Measurements from ENCODE around the gene PRRC2B.
A peak's percentile ranks its signal among the peaks of the same experiment; 100 is the strongest.

PRRC2B gene

GRCh38 chr9:131524665-131525315 lies 130.9 kb downstream of the PRRC2B start:
- Histone ChIP-seq H3K18ac (ENCODE audit: low read length) (no peak overlapping the region), H4K91ac (ENCODE audit: low read depth, low read length) (no peak overlapping the region), H4K8ac (ENCODE audit: low read depth, low read length) (no peak overlapping the region), H3K36me3 (ENCODE audit: control insufficient read depth in 1 of 2, insufficient read depth in 2 of 2, low read length in 2 of 2) (peaks cover 85 to 91% of the 10 kb centered on the region in 2 experiments), H3K27ac (ENCODE audit: low read depth, low read length) (no peak overlapping the region), H3K9ac (ENCODE audit: low read length) (no peak overlapping the region), H3K4me2 (ENCODE audit: low read length) (no peak overlapping the region), H3K4me3 (ENCODE audit: low read depth, low read length) (no peak overlapping the region), H3K14ac (ENCODE audit: low read length) (no peak overlapping the region), H3K79me1 (ENCODE audit: low read length) (peaks cover 3% of the 10 kb centered on the region), H2BK12ac (ENCODE audit: low read length) (no peak overlapping the region), H4K12ac (ENCODE audit: low read depth, low read length) (no peak overlapping the region), H3K23ac (ENCODE audit: low read length) (no peak overlapping the region), H3K4me1 (ENCODE audit: control insufficient read depth in 1 of 2, insufficient read depth in 2 of 2, low read length in 2 of 2) (peaks cover 6 to 9% of the 10 kb centered on the region in 2 experiments), H3K9me3 (ENCODE audit: insufficient read depth, low read depth, low read length) (peaks cover 8% of the 10 kb centered on the region), H2AFZ (ENCODE audit: insufficient read depth, low read length, poor library complexity) (no peak overlapping the region), H3K27me3 (ENCODE audit: insufficient read depth, low read length) (no peaks in the 10 kb centered on the region), H2BK5ac (ENCODE audit: low read depth, low read length, poor library complexity) (no peak overlapping the region), H3K79me2 (ENCODE audit: control insufficient read depth, insufficient read depth, low read length, poor library complexity) (no peaks in the 10 kb centered on the region), H3K4ac (ENCODE audit: low read depth, low read length) (no peak overlapping the region), H2AK5ac (ENCODE audit: low read length) (peak overlapping the region; percentile 19), H2BK120ac (ENCODE audit: insufficient read depth, low read length, poor library complexity) (no peak overlapping the region)
- WGBS (ENCODE audit: extremely low coverage, insufficient coverage, insufficient read length): no CpG with 5 or more reads among the region's 23 CpGs
- DNase-seq: no peak

DNA sequence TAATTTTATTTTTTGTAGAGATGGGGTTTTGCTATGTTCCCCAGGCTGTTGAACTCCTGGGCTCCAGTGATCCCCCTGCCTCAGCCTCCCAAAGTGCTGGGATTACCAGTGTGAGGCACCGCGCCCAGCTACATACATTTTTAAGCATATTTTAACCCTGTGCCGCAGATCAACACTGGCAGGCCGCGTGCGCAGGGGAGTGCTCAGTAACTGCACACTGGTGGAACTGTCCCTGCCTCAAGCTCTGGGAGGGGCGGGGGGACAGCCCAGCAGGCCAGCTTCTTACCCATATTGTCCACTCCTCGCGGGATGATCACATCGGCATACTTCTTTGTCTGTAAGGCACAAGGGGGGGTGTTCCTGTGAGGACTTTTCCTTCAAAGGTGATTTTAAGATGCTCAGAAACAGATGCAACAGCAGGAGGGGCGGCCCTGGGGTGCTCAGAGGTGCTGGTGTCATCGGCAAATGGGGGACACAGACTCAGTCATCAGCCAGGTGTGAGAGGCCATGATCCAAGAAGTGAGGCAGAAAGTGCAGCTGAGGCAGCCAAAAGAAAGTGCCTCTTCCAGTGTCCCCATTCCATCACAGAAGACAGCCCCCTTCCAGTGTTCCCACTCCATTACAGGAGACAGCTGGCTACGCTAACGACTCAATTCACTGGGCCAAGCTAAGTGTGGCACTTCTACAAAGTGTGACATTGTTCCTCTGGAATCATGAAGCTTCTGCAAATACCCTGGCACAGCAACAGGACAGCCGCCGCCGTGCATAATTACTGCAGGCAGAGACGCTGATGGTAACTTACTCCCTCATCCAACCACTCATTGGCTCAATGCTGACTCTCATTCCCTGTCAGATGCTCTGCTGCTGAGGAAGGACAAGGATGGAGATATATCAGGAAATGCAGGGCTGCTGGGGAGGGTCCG lies 132.0 kb downstream of the PRRC2B start:
- Histone ChIP-seq H2AK5ac (ENCODE audit: low read length) (no peak overlapping the region), H3K9ac (ENCODE audit: low read length) (no peak overlapping the region), H2BK12ac (ENCODE audit: low read length) (no peak overlapping the region), H3K4me1 (ENCODE audit: control insufficient read depth in 1 of 2, insufficient read depth in 2 of 2, low read length in 2 of 2) (peaks cover 11 to 15% of the 10 kb centered on the region in 2 experiments), H3K79me1 (ENCODE audit: low read length) (peaks cover 8% of the 10 kb centered on the region), H3K79me2 (ENCODE audit: control insufficient read depth, insufficient read depth, low read length, poor library complexity) (peaks cover 4% of the 10 kb centered on the region), H2BK120ac (ENCODE audit: insufficient read depth, low read length, poor library complexity) (no peak overlapping the region), H4K91ac (ENCODE audit: low read depth, low read length) (no peak overlapping the region), H3K36me3 (ENCODE audit: control insufficient read depth in 1 of 2, insufficient read depth in 2 of 2, low read length in 2 of 2) (peaks cover 79 to 86% of the 10 kb centered on the region in 2 experiments), H3K27ac (ENCODE audit: low read depth, low read length) (no peak overlapping the region), H3K27me3 (ENCODE audit: insufficient read depth, low read length) (no peaks in the 10 kb centered on the region), H3K23ac (ENCODE audit: low read length) (no peak overlapping the region), H4K8ac (ENCODE audit: low read depth, low read length) (no peak overlapping the region), H3K14ac (ENCODE audit: low read length) (no peak overlapping the region), H2BK5ac (ENCODE audit: low read depth, low read length, poor library complexity) (no peak overlapping the region), H3K18ac (ENCODE audit: low read length) (no peak overlapping the region), H2AFZ (ENCODE audit: insufficient read depth, low read length, poor library complexity) (no peak overlapping the region), H3K4me3 (ENCODE audit: low read depth, low read length) (no peak overlapping the region), H3K9me3 (ENCODE audit: insufficient read depth, low read depth, low read length) (peaks cover 8% of the 10 kb centered on the region), H4K12ac (ENCODE audit: low read depth, low read length) (no peak overlapping the region), H3K4me2 (ENCODE audit: low read length) (no peak overlapping the region), H3K4ac (ENCODE audit: low read depth, low read length) (no peak overlapping the region)
- WGBS (ENCODE audit: extremely low coverage, insufficient coverage, insufficient read length): no CpG with 5 or more reads among the region's 19 CpGs
- DNase-seq: no peak

DNA sequence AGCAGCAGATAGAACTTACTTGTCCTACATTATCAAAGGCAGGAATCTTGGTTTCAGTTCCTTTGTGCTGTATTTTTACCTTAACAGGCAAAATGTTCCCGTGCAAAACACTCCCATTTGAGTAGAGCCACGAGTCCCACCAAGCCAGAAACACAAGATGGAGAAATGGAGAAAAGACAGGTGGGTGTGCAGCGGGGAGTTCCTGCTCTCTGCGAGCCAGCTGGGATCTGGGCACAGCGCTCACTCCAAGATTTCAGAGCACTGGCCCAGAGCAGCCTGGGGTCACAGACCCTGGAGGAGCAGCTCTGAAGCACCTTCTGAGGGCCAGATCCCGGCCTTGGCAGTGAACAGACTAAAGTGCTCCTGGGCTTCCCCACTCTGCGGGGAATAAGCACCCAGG lies 134.3 kb downstream of the PRRC2B start:
- no peak overlapping the region for H3K23ac ChIP-seq (ENCODE audit: low read length)
- H3K4ac ChIP-seq (ENCODE audit: low read depth, low read length): no peak overlapping the region
- no peak overlapping the region for H4K12ac ChIP-seq (ENCODE audit: low read depth, low read length)
- DNase-seq: no peak
- H2BK5ac ChIP-seq (ENCODE audit: low read depth, low read length, poor library complexity): no peak overlapping the region
- no peak overlapping the region for H2BK12ac ChIP-seq (ENCODE audit: low read length)
- no peak overlapping the region for H3K9ac ChIP-seq (ENCODE audit: low read length)
- H4K91ac ChIP-seq (ENCODE audit: low read depth, low read length): no peak overlapping the region
- H3K27ac ChIP-seq (ENCODE audit: low read depth, low read length): no peak overlapping the region
- no peak overlapping the region for H2AK5ac ChIP-seq (ENCODE audit: low read length)
- peaks cover 16 to 20% of the 10 kb centered on the region in 2 experiments for H3K4me1 ChIP-seq (ENCODE audit: control insufficient read depth in 1 of 2, insufficient read depth in 2 of 2, low read length in 2 of 2)
- no CpG with 5 or more reads among the region's 7 CpGs for WGBS (ENCODE audit: extremely low coverage, insufficient coverage, insufficient read length)
- H3K79me1 ChIP-seq (ENCODE audit: low read length): peaks cover 14% of the 10 kb centered on the region
- H3K79me2 ChIP-seq (ENCODE audit: control insufficient read depth, insufficient read depth, low read length, poor library complexity): peaks cover 5% of the 10 kb centered on the region
- no peak overlapping the region for H3K14ac ChIP-seq (ENCODE audit: low read length)
- no peak overlapping the region for H2AFZ ChIP-seq (ENCODE audit: insufficient read depth, low read length, poor library complexity)
- H4K8ac ChIP-seq (ENCODE audit: low read depth, low read length): no peak overlapping the region
- H3K4me2 ChIP-seq (ENCODE audit: low read length): no peak overlapping the region
- H3K9me3 ChIP-seq (ENCODE audit: insufficient read depth, low read depth, low read length): peaks cover 6% of the 10 kb centered on the region
- no peak overlapping the region for H2BK120ac ChIP-seq (ENCODE audit: insufficient read depth, low read length, poor library complexity)
- no peak overlapping the region for H3K4me3 ChIP-seq (ENCODE audit: low read depth, low read length)
- H3K36me3 ChIP-seq (ENCODE audit: control insufficient read depth in 1 of 2, insufficient read depth in 2 of 2, low read length in 2 of 2): peaks cover 57 to 64% of the 10 kb centered on the region in 2 experiments
- no peaks in the 10 kb centered on the region for H3K27me3 ChIP-seq (ENCODE audit: insufficient read depth, low read length)
- H3K18ac ChIP-seq (ENCODE audit: low read length): no peak overlapping the region

DNA sequence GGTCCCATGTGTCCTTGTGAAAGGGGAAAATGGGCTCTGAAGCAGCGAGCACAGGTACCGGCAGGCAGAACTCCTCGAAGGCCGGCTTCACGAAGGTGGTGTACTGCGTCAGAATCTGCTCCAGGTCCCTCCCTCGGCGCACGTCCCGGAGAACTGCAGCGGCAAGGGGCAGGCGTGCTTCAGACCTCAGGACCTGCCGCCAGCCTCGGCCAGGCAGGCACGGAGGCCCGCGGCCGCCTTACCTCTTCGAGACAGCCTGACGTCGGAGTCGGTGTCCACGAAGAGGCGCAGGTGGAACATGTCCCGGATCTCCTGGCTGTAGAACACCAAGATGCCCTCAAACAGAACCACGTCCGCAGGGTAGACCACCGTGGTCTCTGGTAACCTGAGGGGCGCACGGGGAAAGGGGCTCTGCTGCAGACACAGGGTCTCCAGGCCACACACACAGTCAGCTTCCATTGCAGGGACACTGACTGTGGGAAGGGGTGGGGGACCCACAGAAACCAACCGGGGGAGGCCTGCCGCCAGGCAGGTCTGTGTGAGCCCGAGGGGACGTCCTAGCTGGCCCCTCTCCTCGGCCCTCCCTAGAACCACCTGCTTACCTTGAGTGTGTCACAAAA lies 135.1 kb downstream of the PRRC2B start:
- Histone ChIP-seq H4K12ac (ENCODE audit: low read depth, low read length) (no peak overlapping the region), H2BK12ac (ENCODE audit: low read length) (no peak overlapping the region), H3K79me1 (ENCODE audit: low read length) (peaks cover 14% of the 10 kb centered on the region), H2AFZ (ENCODE audit: insufficient read depth, low read length, poor library complexity) (no peak overlapping the region), H3K9me3 (ENCODE audit: insufficient read depth, low read depth, low read length) (peaks cover 2% of the 10 kb centered on the region), H3K36me3 (ENCODE audit: control insufficient read depth in 1 of 2, insufficient read depth in 2 of 2, low read length in 2 of 2) (peaks cover 49 to 56% of the 10 kb centered on the region in 2 experiments), H2BK5ac (ENCODE audit: low read depth, low read length, poor library complexity) (no peak overlapping the region), H4K91ac (ENCODE audit: low read depth, low read length) (no peak overlapping the region), H3K79me2 (ENCODE audit: control insufficient read depth, insufficient read depth, low read length, poor library complexity) (peaks cover 5% of the 10 kb centered on the region), H3K27ac (ENCODE audit: low read depth, low read length) (no peak overlapping the region), H3K4me2 (ENCODE audit: low read length) (no peak overlapping the region), H3K27me3 (ENCODE audit: insufficient read depth, low read length) (no peaks in the 10 kb centered on the region), H3K4me3 (ENCODE audit: low read depth, low read length) (no peak overlapping the region), H2AK5ac (ENCODE audit: low read length) (no peak overlapping the region), H3K4me1 (ENCODE audit: control insufficient read depth in 1 of 2, insufficient read depth in 2 of 2, low read length in 2 of 2) (peaks cover 15 to 17% of the 10 kb centered on the region in 2 experiments), H3K9ac (ENCODE audit: low read length) (no peak overlapping the region), H4K8ac (ENCODE audit: low read depth, low read length) (no peak overlapping the region), H3K23ac (ENCODE audit: low read length) (no peak overlapping the region), H3K14ac (ENCODE audit: low read length) (no peak overlapping the region), H2BK120ac (ENCODE audit: insufficient read depth, low read length, poor library complexity) (no peak overlapping the region), H3K4ac (ENCODE audit: low read depth, low read length) (no peak overlapping the region), H3K18ac (ENCODE audit: low read length) (no peak overlapping the region)
- no peak for DNase-seq
- no CpG with 5 or more reads among the region's 35 CpGs for WGBS (ENCODE audit: extremely low coverage, insufficient coverage, insufficient read length)
